ENCODE measurements around the gene MYT1.

Gene MYT1

DNA sequence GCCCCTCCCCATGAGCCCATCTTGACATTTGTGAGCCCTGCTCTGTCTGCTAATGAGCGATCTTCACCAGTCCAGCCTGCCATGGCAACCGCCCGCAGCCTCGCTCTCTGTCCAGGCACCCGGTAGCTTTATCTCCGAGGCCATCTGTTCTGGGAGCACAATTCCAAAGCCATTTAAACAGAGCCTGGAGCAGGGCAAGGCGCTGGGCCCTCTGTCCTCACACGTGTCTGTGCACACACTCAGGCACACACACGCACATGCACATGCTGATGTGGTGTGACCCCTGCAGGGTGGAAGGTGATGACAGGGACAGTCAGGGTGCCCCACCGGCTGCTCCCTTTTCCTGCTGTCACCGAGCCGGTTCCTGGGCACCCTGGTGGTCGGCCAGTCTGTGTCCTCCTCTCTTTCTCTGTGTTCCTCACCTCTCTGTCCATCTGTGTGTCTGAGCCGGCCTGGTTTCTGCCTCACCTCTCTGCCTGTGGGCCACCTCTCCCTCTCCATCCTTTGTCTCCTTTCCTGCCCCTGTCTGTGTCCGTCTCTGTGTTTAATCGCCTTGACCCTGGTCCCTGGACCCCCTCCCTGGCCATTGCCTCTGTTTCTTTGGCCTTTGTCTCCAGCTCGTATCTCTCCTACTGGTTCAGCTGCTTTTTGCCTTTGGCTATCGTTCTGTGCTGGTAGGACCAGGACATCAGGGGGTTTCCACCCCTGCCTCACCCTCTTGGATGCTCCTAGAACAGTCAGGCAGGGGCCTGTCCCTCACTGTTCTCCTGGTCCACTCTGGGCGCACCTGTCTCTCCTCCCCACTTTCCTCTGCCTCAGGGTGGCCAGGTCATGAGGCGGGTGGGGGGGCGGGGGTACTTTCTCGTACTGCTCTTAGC lies 8.8 kb upstream of the MYT1 start:
- no peak for DNase-seq (ENCODE audit: low spot score)

GRCh38 chr20:64156136-64156885 lies 7.9 kb upstream of the MYT1 start:
- no peak for DNase-seq (ENCODE audit: low spot score)

DNA sequence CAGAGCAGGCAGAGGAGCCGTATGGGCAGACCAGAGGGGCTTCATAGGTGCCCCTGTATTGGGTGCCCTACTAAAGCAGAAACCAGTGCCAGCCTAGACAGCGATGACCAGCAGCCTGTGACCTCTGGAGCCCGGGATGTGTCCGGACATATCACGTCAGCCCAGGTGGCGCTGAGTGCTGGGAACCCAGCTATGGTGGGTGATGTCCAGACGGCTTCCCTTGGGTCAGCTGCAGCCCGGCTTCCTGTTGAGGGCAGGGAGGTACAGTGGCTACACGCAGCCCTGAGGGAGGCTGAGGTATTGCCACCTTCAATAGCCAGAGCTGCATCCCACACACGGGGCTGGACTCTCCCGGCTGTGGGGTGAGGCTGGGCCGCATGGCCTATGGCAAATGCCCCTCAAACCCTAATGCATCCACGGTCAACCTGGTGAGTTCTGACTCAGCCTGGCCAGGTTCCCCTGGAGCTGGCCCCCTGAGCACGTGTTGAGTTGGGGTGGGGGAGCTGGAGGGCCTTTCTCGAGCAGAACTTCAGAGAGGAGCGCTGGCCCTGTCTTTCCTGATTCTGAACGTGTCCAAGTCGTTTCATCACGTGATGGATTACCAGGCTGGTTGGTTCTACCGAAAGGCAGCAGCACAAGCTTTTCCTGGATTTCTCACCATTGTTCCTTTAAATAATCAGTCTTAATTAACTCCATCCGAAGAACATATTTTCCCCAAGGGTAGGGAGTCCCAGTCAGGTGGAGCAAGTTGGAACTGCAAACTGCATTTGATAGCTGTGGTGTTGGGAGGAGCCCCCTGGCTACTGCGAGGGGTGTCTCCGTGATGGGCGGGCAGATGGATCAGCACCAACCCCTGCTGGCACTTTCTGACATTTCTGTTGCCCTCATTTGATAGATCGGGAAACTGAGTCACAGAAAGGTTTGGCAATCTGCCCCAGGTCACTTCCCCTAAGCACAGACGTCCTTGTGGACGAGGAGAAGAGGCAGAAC lies 7.1 kb upstream of the MYT1 start:
- no peak for DNase-seq (ENCODE audit: low spot score)

GRCh38 chr20:64157878-64158277 lies 6.4 kb upstream of the MYT1 start:
- no peak for DNase-seq (ENCODE audit: low spot score)

DNA sequence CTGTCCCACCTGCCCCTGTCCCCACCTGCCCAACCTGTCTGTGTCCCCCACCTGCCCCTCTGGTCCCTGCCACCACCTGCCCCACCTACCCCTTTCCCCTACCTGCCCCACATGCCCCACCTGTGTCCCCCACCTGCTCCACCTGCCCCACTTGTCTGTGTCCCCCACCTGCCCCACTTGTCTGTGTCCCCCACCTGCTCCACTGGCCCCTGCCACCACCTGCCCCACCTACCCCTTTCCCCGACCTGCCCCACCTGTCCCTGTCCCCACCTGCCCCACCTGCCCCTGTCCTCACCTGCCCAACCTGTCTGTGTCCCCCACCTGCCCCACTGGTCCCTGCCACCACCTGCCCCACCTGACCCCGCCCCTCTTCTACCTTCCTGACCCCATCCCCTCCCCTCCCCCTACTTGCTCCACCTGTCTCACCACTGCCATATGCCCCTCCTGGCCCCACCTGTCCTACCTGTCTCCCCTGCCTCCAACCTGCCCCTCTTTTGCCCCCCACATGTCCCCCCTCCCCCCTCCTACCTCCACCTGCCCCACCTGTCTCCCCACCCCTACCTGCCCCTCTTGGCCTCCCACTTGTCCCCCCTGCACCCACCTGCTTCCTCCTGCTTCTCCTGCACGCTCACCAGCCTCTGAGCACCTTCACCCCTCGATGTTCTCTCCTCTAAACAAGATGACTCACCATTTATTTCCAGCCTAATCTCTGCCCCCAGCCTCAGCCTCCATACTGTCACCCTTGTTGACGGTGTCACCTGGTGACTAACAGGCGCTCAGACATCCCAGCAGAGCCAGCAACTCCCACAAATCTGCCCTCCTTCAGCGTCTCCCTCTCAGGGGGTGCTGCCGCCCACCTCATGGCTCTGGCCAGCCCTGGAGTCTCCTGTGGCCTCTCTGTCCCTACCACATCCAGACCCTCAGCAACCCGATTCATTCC lies 5.6 kb upstream of the MYT1 start:
- DNase-seq (ENCODE audit: low spot score): peak; percentile 73

DNA sequence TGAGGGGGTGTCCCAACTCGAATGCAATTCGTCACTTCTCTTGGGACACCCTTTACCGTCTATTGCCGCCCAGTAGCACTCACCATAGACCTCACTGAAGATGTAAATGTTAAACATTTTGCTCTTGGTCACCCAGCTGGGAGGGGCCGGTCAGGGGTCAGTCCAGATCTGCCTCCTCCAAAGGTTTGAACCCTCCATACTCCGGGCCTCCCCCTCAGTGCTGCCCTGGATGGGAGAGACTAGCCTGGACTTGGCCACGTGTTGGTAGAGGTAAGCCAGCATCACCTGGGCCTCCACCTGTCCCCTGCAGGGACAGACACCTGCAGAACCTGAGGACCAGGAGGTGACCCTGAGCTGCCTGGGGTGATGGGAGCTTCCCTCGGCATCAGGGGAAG lies 5.0 kb upstream of the MYT1 start:
- DNase-seq (ENCODE audit: low spot score): no peak

DNA sequence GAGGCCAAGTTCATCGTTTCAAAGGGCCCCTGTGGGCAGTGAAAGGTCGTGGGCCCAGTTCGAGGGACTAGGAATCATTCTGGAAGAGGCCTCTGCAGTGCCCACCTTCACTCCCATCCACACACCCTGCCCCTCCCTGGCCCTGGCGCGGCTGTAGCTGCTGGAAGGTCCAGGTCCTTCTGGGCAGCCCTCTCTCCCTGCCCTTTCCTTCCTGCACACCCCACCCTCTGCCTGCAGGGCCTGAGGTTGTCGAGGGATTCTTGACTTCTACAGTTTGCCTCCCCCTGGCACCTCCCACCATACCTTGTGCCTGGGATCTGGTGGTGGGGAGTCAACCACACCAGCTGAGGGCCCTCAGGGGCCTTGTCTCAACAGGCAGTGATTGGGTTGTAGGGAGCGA lies 4.5 kb upstream of the MYT1 start:
- no peak for DNase-seq (ENCODE audit: low spot score)

DNA sequence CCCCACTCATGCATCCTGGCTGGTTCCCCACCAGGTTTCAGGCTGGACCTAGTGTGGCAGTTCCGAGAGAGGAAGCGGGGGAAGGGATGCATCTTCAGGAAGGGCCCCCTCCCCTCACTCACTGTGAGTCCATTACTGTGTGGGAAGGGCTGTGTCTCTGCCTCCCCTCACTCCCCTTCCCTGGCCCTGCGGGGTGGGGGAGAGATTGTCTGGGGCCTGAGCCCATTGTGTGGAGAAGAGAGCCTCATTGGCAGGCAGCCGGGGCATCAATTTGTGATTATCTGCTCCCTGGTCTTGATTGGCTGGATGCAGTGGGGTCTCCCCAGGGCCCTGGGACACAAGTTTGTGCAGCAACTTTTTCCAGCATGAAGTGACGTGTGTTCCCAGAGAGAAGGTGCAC lies 4.1 kb upstream of the MYT1 start:
- no peak for DNase-seq (ENCODE audit: low spot score)

DNA sequence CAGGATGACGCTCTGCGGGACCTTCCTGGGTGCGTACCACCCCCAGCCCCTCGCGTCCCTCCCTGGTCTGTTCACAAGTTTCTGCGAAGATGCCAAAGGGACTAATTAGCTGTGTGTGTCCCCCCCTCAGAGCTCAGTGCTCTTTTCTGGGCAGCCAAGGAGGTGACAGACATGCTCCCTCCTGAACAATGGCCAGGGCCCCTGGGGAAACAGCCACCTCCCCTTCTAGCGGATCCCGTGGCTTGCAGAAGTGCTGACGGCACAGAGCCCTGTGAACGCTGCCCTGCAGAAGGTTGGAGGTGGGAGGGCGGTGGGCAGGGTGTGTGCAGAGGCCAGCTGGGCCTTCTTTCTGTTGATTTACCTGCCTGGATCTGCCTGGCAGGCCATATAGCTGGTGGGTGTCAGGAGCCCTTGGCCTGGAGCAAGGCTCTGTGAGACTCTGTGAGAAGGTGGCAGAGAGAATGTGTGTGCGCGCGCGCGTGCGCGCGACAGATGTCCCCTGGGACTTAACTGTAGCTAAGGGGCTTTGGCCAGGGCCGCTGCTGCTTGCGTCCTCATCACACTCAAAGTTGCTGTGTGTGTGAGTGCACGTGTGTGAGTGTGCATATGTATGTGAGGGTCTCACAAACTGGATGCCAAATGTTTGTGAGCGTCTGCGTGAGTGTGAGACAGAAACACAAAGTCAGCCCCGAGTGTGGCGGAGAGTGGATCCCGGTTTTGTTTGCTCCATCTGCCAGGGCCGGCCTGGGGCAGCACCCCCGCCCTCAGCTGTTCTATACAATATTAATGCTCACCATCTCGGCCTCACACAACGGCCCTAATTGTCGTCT lies 3.5 kb upstream of the MYT1 start:
- DNase-seq (ENCODE audit: low spot score): no peak

- DNase-seq (ENCODE audit: low spot score): peak; percentile 61
Measured at GRCh38 chr20:64161356-64162238, 2.7 kb upstream of the MYT1 start.

- no peak for DNase-seq (ENCODE audit: low spot score)
Measured at GRCh38 chr20:64162239-64162910, 1.9 kb upstream of the MYT1 start.

DNA sequence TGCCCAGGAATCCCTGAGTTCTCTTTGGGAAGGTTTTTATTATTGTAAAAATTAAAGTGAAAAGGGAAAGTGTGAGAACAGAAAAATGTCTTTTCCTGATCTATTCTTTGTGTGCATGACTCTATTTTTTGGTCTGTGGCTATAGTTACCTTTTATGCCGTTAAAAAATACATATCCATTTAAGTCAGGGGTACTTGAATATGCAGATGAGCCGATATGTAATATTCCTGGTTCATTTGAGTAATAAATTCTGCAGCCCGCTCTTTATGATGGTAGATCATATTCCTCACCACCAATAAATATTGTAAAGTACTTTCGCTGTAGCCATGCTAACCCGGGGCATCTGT lies 503 bp upstream of the MYT1 start:
- no peak for DNase-seq (ENCODE audit: low spot score)

- DNase-seq (ENCODE audit: low spot score): no peak
Measured at GRCh38 chr20:64165866-64166600, 1.8 kb downstream of the MYT1 start.

DNA sequence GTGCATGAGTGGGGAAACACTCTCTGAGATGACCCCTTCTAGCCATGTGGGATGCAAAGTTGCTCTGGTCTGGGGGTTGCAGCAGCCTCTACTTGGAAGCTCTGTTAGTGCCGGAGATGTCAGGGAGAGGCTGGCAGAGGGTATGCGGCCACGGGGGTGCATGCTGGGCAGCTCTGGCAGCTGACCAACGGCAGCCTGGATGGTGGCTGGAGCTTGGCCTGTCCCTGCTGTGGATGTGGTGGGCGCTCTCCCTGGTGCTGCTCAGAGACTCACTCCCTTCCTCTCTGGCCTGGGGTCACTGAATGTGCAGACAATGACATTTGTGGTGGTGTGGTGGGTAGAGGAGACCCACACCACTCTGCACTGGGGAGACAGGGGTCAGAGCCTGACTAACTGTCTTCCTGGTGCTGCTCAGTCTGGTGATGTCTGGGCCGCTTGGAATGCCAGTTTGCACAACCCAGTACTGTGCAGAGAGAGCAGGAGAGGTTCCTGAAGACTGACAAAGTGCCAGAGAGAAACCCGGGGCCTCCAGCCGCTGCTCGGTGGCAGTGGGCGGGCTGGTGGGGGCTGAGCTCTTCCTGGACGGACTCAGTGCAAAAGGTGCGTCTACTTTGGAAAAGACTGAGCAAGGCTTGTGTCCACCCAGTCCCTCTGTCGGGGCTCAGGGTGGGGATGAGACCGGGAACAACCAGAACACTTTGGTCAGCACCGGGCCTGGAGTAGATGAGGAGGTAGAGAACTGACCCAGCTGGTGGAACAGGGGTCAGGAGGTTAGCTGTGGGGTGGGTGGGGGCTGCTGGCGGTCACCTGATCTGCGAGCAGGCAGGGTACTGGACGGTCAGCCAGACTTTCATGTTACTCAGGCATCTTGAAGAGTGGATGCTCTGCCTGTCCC lies 2.7 kb downstream of the MYT1 start:
- DNase-seq (ENCODE audit: low spot score): no peak

GRCh38 chr20:64167676-64168075 lies 3.4 kb downstream of the MYT1 start:
- no peak for DNase-seq (ENCODE audit: low spot score)

- no peak for DNase-seq (ENCODE audit: low spot score)
Measured at GRCh38 chr20:64168381-64169090, 4.3 kb downstream of the MYT1 start.
